IPS DF 19.7 (cell line): ENCODE measurements around the gene SERGEF.

Source experiments
- DNase-seq: peaks from one replicate; pipeline ENCODE4 v3.0.0-alpha.2; 2013; ENCODE audit warnings: low read depth, low spot score

SERGEF gene

DNA sequence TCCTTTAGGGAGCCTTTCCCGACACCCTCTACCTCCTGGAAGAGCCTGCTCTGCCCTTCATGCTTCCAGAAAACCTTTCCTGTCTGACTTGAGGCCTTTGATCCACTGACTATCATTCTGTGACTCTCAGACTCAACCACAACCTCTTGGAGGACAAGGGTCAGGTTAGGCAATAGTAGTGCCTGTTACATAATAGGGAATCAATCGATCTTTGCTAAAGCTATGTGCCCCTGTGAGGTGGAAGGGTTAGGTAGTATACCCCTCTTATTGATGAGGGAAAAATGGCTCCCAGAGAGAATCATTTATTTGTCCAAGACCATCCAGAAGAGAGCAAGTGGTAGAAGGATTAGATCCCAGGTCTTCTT is 262.1 kb downstream of the SERGEF start:
- no peak for DNase-seq

DNA sequence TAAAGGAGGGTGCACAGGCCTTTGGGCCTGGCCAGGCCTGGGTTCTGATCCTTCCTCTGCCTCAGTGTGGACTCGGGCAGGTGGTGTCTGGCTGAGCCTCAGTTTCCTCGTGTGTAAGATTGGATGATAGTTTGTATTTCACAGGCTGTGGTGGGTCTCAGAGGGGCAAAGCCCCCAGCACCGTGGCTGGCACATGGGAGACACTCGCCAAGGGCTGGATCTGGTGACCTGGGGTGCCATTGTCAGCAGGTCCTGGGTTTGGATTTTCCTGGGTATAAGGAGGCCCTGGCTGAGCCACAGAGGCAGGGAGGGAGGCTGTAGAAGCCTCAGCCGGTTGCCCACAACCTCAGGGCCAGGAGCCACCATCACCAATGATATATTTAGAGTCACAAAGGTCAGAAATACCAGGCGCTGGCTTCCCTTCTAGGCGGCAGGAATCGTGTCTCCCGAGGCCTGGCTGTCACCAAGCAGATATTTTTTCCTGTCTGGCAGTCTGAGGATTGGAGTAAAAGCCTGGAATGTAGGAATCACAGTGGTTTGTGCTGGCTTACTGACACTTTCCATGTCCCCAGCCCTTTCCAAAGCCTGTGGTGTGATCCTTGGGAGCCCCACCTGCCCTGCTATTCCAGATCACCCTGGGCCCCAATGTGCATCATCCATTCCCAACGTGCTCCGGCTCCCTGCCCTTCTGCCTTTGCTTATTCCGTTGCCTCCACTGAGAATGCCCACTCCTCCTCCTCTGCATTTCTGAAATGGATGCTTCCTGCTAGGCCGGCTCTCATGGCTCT is 262.6 kb downstream of the SERGEF start:
- no peak for DNase-seq

DNA sequence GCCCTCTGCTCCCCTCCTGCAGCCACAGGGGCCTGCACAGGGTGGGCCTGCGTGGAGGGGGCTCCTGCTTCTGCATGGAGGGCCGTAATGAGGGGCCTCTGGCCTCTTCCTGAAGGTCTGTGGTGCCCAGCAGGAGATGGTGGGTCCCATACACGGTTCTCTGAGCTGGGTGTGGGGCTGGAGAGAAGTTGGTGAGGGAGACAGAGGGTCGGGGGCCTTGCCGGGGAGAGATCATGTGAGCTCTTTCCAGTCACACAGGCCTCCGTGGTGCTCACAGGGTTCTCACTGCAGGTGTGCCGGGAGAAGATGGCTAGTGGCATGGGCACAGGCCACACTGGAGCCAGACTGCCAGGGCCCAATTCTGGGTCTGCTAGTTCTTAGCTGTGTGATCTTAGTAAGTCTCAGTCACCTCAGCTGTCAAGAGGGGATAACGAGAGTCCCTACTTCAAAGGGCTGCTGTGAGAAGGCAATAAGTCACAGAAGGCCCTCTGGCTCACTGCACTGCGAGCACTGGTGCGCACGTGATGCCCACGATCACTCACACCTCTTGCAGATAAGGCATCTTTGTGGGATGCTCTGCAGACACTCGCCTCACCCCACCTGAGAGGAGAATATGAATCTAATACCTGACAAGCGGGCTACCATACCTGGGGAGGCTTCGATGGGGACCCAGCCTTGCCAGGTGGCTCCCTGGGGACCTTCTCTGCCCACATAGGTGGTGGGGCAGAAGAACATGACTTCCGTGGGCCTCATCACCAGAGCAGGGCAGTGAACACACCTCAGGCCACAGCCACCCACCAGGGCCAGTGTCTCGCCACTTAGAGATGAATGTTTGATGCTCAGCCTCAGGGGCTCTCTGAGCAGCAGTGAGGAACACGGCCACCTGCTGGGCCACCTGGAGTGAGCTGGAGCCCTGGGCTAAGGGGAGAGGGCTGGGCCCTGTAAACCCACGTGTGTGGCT is 263.8 kb downstream of the SERGEF start:
- DNase-seq = no peak

DNA sequence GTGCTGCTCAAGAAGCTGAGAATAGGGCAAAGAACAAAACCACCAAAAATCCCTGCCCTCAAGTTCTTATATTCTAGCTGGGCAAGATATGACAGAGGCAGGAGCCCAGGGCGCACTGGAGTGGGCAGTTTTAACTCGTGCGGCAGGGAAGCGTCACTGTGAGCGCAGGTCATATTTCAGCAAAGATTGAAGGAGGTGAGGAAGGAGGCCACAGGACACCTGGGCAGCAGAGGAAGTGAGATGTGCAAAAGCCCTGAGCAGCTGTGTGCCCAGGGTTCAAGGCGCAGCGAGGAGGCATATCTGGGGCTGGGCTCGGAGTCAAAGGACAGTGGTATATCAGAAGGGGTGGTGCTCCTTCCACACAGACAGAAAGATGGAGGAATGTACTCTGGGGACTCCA is 264.8 kb downstream of the SERGEF start:
- DNase-seq = no peak

DNA sequence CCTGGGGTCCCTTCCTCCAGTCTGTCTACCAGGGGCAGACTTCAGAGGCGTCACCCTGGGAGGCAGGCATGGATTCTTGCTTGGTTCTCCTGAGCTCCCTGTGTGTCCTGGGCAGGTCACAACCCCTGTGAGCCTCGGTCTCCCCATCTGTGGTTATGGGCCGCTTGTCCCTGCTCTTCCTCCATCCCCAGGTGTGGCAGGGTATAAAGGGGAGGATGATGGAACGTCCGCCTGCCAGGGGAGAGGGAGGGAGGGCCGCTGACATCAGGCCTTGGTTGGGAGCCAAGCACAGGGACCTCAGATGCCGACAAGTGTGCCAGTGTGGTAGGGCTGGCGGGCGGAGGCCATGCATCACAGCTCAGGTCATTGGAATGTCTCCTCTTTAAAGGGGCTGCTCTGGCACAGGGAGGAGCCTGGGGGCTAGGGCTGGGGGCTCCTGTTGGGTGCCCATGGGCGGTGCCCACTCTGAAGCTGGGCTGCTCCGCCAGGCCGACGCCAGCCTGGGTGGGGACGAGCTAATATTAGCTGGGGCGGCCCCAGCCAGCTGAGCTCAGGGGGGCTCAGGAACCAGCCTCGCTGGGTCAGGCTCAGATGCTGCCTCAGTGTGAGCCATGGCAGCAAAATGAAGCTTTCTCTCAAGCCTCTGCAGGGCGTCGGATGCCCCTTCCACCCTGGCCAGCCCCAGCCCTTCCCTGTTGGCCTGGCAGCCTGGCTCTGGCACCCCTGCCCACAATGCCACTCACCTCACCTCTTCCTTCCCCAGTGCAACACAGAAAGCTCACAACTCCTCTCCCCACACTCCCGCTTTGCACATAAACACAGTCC is 265.5 kb downstream of the SERGEF start:
- DNase-seq = no peak

DNA sequence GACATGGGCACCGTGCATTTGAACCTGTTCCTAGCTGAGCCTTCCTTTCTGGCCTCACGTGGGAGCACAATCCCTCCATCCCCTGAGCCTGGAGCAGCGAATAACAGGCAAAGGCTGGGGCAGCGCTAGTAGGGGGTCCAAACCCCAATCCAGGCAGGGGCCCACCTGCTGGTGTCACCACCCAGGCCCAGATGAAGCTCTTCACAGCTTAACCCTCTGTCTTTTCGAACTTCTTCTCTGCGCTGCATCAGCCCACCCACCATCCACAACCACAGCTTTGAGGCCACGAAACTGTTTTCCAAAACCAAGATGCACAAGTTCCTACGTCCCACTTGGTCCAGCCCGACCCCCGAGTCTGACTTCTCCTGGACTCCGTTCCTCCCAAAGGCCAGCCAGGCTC is 266.8 kb downstream of the SERGEF start:
- DNase-seq = no peak

DNA sequence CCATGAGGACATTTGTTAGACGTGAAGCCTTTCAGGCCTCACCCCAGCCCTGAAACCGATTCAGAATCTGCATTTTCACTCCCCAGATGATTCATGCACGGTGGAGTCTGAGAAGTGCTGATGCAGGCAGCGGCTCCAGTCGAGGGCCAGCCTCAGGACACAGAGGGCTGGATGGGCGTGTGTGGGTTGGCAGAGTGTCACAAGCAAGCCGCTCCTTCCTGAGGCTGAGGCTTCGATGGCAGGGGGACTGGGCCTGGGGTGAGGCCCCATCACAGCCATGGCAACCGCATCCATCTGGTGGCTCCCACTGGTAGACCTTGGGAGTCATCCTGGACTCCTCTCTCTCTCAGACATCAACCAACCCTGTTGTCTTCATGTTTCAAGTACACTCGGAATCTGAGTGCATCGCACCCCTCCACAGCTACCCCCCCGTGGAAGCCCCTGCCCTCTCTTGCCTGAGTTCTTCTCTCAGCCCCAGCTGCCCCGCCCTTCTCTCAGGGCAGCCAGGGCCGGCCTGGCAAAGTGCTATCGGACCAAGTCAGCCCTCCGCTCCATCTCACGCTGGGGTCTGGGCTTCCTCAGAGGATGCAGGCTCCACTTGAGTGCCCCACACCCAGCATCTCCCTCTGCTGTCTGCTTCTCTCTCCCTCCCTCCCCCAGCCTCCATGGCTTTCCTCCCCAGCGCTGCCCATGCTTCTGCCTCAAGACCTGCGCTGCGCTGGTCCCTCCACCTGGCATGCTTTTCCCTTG is 267.6 kb downstream of the SERGEF start:
- no peak for DNase-seq

DNA sequence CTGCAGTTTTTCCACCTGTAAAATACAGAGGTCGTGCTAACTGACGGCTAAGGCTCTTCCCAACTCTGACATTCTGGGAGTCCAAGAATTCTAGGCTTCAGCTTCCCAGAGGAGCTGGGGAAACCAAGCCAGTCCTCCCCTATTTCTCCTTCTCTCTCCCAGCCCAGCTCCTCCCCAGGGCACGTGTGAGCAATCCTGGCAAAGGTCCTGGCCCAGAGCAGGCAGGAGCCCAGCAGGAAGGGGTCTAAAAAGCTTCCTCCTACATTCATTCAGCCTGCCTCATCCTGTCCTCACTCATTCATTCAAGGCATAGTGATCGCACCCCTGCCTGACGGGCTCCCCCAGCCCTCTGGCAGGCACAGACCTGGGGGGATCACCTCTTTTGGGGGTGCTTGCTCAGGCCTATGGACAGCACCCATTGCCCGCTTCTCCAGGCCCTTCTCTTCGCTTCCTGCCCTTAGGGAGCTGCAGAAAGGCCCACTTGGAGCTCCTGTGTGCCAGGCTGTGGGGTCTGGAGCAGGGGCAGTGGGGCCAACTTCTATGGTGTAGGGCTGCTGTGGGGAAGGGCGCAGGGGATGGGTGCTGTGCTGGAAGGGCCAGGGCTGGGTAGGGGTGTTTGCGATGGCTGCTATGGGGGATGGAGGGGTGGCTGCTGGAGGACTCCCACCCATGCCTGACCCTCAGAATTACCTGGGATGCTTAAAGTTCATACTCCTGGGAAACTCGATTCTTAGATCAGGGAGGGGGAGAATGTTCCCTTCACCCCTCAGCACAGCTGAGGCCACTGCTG is 268.5 kb downstream of the SERGEF start:
- DNase-seq = no peak

DNA sequence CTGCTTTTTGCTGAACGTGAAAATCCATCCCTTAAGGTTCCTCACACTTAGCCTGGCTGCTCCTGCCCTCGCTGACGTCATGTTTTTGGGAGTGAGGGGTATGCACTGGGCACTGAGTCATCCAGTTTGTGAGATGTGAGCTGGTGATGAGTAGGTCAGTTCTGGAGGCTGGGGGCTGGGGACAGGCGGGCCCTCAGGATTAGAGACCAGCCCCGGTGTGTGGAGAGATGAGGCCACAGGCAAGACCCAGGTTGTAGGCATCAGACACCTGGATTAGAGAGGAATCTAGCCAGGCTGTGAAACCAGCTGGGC is 269.1 kb downstream of the SERGEF start:
- DNase-seq = no peak

DNA sequence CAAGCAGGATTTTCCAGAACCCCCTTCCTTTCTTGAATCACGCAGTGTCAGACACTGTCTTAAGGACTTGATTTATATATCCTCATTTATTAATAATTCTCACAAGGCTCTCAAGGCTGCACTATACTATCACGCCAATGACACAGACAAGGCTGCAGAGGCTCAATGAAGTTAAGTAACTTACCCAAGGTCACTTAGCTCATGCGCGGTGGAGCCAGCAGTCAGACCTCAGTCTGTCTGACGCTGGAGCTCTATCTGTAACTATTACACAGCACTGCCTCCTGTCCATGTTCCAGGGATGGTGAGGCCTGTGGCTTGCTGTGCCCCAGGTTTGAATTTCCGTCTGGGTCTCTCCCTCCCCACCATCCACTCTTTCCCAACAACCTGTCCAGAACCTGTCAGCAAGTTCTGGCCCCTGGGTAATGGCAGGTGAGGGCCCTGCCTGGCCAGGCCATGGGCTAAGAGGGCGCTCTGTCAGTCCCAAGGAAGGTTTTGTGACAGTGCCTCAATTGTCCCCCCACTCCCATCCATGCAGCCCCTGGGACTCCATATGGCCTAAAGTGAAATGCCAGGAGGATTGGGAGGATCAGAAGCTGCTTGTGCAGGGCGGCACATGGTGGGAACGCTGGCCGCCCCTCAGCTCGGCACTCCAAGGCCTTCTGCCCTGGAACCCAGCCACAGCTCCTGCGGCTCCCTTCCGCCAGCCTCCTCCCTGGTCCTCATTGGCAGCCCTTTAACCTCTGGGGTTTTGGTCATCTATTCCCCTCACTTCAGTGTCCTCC is 269.6 kb downstream of the SERGEF start:
- DNase-seq = no peak

DNA sequence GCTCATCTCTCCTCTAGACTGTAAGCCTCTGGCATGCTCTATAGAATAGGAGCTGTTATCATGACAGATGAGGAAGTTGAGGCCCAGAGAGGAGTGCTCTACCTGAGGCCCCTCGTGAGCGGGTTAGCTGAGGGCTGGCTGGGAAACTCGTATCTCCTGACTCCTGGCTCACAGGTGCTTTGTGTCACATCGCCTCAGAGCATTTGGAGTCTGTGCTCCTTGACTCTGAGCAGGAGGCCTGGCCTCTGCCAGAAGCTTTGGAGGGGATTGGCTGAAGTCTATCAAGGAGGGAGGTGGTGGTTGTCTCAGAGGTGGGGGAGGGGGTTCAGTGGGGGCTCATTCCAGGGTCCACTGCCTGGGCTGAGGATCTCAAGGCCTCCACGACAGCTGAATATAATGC is 270.8 kb downstream of the SERGEF start:
- no peak for DNase-seq

DNA sequence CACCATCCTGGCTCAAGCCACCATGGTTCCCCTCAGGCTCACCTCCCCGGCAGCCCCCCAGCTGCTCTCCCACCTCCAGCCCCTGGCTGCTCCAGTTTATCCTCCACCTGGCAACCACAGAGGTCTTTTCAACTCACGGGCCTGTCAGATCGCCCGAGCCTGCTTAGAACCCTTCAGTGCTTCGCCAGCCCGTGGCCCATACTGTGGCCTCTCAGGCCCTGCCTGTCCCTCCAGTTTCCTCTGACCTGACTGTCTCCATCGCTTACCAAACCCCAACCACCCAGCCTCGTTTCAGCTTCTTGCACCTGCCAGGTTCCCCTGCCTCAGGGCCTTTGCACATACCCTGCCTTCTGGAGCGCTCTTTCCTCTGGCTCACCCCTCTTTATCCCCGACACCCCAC is 271.4 kb downstream of the SERGEF start:
- no peak for DNase-seq

DNA sequence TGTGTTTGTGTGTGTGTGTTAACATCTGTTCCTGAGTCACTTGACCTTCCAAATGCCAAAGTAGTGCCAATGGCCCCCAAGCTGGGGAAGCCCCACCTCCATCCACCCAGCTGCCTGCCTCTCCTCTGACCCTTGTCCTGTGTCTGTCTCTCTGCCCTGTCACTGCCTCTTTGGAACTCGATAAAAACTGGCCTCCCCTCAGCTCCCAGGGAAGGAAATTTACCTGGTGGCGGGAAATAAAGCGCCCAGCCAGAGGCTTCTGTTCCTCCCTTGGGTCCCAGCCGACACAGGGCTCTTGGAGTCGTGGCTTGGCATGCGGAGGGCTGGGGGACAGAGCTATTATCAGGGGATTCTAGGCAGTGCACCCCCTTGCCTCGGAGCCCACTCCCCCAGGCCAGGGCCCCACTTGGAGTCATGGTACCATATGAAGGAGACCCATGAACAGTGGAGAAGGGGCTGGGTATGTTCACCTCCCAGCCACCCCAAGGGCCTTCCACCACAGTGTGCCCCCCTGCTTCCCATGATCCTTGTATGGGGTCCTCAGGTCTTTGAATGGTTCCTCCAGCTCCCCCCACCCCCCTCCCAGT is 272.1 kb downstream of the SERGEF start:
- no peak for DNase-seq

DNA sequence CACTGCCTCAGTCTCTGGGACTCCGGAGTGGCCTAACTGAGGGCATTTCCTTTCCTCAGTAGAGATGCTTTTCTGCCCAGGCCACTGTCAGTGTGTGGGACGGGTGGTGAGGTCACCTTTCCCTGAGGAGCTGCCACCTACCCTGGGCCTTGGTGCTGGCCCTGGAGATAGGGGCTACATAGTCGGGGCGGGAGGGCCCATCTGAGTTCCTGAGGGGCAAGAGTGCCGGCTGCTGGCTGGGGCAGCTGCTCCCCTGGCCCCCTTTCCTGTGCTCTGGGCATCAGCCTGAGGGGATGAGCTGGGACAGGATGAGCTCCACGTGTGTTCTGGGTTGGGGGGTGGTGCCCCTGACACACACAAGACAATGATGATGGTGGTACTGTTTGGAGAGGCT is 272.9 kb downstream of the SERGEF start:
- DNase-seq = no peak

DNA sequence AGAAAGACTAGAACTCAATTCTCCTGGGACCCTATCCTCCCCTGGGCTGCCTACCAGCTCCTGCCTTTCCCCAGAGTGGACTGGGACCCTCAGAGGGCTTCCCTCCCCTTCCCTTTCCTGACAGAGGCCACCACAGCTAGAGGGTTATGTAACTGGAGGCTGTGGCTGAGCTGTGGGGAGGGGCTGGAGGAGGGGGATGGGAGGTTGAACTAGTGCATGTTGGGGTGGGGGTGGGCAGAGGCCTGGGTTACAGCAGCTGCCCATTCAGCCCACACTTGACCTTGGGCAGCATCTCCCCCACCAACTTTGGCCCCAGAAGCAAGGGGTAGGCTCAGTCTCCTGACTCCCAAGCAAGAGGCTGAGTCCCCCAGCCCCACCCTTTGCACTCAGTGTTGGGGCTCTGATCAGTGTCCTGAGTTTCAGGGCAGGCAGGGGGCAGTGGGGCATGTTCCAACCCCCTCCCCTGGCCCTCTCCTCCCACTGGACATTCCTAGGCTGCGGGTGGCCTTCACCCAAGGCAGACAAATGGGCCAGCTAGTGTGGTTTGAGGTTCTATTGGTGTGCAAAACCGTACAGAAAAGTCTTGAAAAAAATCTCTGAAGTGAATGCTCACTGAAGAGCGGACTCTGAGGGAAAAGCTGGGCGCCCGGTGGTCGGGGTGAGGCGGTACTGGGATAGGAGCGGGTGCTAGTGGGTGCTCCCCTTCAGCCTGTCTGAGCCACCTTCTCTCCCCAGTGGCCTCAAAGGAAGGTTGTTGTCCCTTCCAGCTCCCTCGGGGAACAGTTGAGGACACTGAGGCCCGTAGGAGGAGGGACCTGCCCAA is 274.5 kb downstream of the SERGEF start:
- DNase-seq = no peak
